Neuron (in vitro differentiated cells): ENCODE results near the gene REN.

Source experiments
- H2AFZ ChIP-seq: one replicate; pipeline ENCODE4 v1.6.1; 2013; ENCODE audit warnings: low read depth, mild to moderate bottlenecking, inconsistent platforms, low read length, moderate library complexity
- H3K27me3 ChIP-seq: one replicate; pipeline ENCODE4 v1.6.1; 2013; ENCODE audit warnings: low read length; ENCODE audit not compliant: insufficient read depth
- H3K36me3 ChIP-seq: one replicate; pipeline ENCODE4 v1.6.1; 2013; ENCODE audit warnings: low read length; ENCODE audit not compliant: insufficient read depth
- H3K4me1 ChIP-seq: one replicate; pipeline ENCODE4 v1.6.1; 2013; ENCODE audit warnings: low read length; ENCODE audit not compliant: insufficient read depth
- H3K4me3 ChIP-seq: 2 replicates; pipeline ENCODE4 v1.5.1; 2013; ENCODE audit warnings: mild to moderate bottlenecking, low read length, moderate library complexity
- H3K9me3 ChIP-seq: one replicate; pipeline ENCODE4 v1.6.1; 2013; ENCODE audit warnings: low read length

REN gene

DNA sequence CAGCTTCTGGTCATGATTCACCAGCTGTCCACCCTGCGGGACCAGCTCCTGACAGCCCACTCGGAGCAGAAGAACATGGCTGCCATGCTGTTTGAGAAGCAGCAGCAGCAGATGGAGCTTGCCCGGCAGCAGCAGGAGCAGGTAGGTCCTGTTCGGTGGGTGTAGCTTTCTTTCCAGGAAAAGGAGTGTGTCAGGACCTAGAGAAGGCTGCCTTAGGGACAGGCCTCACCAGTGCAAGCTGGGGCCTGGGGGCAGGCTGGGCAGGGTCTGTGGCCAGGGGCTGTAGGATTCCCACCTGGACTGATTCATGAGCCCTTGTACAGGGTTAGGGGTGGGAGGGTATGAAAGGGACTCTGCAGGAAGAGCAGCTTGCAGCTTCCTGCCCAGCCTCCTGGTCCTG lies 49.6 kb downstream of the REN start:
- Histone ChIP-seq H3K4me3 (no peak overlapping the region), H2AFZ (no peak overlapping the region), H3K4me1 (no peaks in the 10 kb centered on the region), H3K27me3 (no peaks in the 10 kb centered on the region), H3K9me3 (no peaks in the 10 kb centered on the region), H3K36me3 (peaks cover 28% of the 10 kb centered on the region)

DNA sequence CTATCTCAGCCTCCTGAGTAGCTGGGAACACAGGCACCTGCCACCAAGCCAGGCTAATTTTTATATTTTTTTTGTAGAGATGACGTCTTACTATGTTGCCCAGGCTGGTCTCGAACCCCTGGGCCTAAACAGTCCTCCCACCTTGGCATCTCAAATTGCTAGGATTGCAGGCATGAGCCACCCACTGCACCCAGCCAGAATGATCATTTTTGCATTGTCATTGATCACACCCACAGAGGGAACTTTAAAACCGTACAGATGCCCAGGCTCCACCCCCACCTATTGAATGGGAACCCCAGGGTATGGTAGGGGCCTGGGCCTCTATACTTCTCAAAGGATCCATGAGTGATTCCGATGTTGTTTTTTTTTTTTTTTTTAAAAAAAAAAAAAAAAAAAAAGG lies 51.0 kb downstream of the REN start:
- no peak overlapping the region for H2AFZ ChIP-seq
- peaks cover 21% of the 10 kb centered on the region for H3K36me3 ChIP-seq
- peaks cover 3% of the 10 kb centered on the region for H3K4me1 ChIP-seq
- no peaks in the 10 kb centered on the region for H3K9me3 ChIP-seq
- no peak overlapping the region for H3K4me3 ChIP-seq
- no peaks in the 10 kb centered on the region for H3K27me3 ChIP-seq

DNA sequence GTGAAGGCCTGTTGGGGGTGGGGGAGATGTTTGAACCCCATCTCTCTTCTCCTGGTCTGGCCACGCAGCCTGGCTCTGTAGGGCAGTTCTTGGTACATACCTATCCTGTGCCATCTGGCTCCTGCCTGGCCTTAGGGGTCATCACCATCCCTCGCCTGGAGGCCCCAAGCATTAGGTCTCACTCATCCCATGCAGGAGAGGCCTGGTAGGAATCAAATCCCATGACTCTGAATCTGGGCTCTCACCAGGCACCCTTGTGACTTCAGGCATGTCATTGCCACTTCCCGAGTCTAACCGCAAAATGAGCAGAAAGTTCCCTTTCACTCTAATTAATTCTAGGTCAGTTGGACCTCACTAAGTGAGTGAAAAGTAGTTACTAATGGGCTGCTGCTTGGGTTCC lies 51.5 kb downstream of the REN start:
- peaks cover 20% of the 10 kb centered on the region for H3K36me3 ChIP-seq

DNA sequence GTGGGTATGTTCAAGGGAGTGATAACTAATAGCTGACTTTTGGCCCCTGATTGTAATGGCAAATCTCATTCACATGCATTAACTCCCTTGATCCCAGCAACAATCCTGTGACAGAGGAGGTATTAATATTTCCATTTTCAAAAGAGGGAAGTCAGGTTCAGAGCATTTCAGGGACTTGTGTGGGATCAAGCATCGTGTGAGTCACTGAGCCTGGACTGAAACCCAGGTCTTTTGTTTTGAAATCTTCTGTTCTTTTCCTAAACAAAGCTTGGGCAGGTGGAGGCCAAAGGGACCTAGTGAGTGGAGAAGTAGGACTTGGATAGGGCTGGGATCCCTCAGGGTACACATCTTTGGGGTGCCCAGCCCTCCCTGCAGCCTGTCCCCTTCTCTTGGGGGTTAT lies 52.2 kb downstream of the REN start:
- no peak overlapping the region for H2AFZ ChIP-seq
- H3K9me3 ChIP-seq, result no peaks in the 10 kb centered on the region
- no peaks in the 10 kb centered on the region for H3K27me3 ChIP-seq
- peaks cover 10% of the 10 kb centered on the region for H3K4me1 ChIP-seq
- H3K36me3 ChIP-seq, result peaks cover 16% of the 10 kb centered on the region
- no peak overlapping the region for H3K4me3 ChIP-seq

More for the DNA sequence above, 51.5 kb downstream of the REN start:
- no peak overlapping the region for H3K4me3 ChIP-seq
- peaks cover 3% of the 10 kb centered on the region for H3K4me1 ChIP-seq
- H2AFZ ChIP-seq, result no peak overlapping the region
- H3K9me3 ChIP-seq, result no peaks in the 10 kb centered on the region
- H3K27me3 ChIP-seq, result no peaks in the 10 kb centered on the region

DNA sequence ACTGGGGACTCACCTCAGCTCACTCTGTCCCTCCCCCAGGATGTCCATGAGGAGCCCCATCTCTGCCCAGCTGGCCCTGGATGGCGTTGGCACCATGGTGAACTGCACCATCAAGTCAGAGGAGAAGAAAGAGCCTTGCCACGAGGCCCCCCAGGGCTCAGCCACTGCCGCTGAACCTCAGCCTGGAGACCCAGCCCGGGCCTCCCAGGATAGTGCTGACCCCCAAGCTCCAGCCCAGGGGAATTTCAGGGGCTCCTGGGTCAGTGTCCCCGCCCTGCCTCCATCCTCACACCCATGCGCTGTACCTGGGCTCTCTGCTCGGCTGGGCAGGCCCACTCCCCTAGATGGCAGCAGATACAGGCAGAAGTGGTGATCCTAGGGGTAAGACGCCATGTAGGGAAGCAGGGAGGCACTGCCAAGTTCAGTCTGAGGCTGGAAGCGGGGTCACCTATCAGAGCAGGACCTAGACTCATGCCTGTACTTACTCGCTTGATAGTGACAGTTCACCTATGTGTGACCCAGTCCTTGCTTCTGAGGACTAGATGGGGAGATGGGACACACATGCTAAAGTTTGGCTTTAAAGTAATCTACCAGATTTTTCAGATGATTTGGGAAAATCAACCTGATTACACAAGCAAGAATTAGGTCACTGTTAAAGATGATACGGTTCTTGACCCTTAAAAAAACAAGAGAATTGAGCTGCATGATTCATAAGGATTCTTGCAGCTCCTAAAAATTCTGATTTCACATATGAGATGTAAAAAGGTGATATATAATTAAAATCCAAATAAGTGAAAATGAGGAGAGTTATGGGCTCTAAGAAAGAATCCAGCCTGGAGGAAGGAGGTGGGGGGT lies 53.0 kb downstream of the REN start:
- no peaks in the 10 kb centered on the region for H3K27me3 ChIP-seq
- H3K4me1 ChIP-seq, result peaks cover 17% of the 10 kb centered on the region
- peaks cover 11% of the 10 kb centered on the region for H3K36me3 ChIP-seq
- no peaks in the 10 kb centered on the region for H3K9me3 ChIP-seq
- H3K4me3 ChIP-seq, result no peak overlapping the region
- no peak overlapping the region for H2AFZ ChIP-seq

DNA sequence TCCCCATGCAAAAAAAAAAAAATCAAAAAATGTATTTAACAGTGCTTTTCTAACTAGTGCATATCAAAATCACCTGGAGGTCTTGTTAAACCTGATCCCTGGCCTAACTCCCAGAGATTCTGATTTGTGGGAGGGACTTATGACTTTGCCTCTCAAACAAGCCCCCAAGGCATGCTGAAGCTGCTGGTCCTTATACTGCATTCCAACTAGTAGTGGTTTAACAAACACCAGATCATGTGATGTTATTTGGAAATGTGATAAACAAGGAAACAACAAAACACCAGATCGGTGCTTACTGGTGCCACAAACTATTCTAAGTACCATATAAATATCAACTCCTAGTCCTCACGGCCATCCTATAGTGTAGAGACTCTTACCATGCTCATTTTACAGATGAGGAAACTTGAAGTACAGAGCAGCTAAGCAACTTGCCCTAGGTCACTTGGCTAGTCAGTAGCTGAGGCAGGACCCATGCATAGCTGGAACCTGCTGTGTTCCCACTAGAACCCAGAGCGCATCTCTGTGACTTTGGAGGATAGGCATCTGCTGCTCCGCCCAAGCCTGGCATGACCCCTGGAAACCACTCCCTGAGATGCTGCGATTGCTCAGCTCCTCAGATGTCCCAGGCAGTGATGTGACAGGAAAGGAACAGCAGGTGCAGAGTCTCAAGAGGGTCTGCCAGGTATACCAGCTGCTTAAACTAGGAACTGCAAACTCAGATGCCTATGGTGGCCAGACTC lies 55.1 kb downstream of the REN start:
- H2AFZ ChIP-seq, result no peak overlapping the region
- no peaks in the 10 kb centered on the region for H3K27me3 ChIP-seq
- no peak overlapping the region for H3K4me3 ChIP-seq

DNA sequence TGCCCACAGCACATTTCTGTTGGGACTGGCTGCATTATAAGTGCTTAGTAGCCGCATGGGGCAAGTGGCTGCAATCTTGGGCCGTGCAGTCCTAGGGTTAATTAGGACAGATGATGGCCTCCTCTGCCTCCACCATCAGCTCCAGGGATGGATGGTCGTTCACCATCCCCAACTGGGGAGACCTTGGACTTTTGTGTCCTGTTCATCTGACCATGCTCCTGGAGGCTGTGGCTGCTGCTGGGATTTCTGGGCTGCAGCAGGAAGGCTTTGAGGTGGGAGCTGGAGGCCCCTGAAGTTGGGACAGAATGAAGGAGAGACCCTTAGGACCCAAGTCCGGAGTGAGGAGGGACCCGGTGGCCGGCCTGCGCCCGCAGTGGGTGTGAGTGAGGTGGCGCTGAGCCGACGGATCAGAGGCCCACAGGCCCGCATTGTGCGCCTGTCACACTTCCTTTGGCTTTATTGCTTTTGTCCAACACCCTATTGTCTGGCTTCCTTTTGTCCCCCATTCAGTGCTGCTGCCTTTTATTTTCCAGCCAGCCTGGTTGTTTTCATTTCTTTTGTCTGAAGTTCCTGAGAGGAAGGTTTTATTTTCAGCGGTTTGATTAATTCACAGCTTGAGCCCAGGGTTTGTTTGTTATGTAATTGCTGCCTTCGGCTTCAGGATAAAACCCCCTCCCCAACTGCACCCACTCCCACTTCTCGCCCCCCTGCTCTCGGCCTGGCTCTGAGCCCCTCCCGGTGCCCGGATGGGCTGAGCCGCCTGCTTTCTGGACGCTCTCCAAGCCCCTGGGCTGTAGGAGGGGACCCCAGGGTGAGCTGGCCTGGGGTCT lies 57.6 kb downstream of the REN start:
- Histone ChIP-seq H3K36me3 (no peaks in the 10 kb centered on the region), H3K4me3 (peak overlapping the region; percentile 1), H3K9me3 (no peaks in the 10 kb centered on the region), H3K4me1 (peaks cover 19% of the 10 kb centered on the region), H2AFZ (no peak overlapping the region), H3K27me3 (no peaks in the 10 kb centered on the region)

More for the DNA sequence above, 55.1 kb downstream of the REN start:
- no peaks in the 10 kb centered on the region for H3K36me3 ChIP-seq
- no peaks in the 10 kb centered on the region for H3K9me3 ChIP-seq
- peaks cover 19% of the 10 kb centered on the region for H3K4me1 ChIP-seq

DNA sequence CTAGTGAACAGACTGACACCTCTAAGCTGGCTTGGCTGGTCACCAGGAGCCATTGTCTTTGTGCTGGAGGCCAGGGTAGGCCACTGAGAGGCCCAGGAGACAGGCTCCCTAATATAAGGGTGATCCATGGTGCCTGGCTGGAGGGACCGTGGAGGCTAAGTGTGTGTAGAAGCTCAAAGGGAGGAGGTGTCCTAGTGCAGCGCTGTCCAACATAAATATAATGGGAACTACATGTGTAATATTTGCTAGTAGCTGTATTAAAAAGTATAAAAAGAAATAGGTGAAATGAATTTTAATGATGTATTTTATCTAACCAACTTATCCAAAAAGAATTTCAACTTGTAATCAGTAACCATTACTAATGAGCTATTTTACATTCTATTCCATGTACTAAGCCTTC lies 58.2 kb downstream of the REN start:
- no peaks in the 10 kb centered on the region for H3K9me3 ChIP-seq
- no peaks in the 10 kb centered on the region for H3K36me3 ChIP-seq
- H3K27me3 ChIP-seq, result no peaks in the 10 kb centered on the region
- no peak overlapping the region for H2AFZ ChIP-seq
- H3K4me1 ChIP-seq, result peaks cover 19% of the 10 kb centered on the region
- no peak overlapping the region for H3K4me3 ChIP-seq

DNA sequence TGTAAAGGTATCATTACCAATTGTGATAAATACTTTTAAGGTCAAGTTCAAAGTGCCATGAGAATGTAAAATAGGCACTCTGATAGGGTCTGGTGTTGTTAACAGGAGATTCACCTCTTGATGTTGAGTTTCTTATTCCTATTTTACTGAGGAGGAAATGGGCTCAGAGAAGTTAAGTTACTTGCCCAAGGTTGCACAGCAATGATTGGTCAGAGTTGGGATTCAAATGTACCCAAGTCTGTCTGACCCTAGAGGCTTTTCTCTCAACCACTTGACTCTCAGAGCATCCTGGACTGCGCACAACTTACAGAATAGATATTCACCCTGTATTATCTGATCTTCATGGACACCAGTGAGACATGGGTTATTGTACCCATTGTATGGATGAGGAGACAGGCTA lies 59.3 kb downstream of the REN start:
- Histone ChIP-seq H3K4me1 (peaks cover 19% of the 10 kb centered on the region), H3K9me3 (no peaks in the 10 kb centered on the region), H3K27me3 (no peaks in the 10 kb centered on the region), H2AFZ (no peak overlapping the region), H3K36me3 (no peaks in the 10 kb centered on the region), H3K4me3 (no peak overlapping the region)

DNA sequence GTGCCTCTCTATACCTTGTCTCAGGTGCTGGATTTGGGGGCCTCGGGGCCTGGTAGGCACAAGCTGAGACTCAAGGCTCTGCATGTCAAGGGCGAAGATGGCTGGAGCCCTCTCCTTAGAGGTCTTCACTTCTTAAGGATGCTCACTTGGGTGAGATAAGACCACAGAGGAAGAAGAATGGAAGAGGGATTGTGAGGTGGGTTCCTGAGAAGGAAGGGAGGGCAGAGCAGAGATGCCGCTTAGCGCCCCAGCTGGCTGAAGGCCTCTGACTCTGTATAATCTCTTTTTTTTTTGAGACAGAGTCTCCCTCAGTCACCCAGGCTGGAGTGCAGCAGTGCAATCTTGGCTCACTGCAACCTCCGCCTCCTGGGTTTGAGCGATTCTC lies 61.0 kb downstream of the REN start:
- Histone ChIP-seq H3K27me3 (no peaks in the 10 kb centered on the region), H3K9me3 (no peaks in the 10 kb centered on the region), H3K36me3 (no peaks in the 10 kb centered on the region), H2AFZ (no peak overlapping the region), H3K4me3 (no peak overlapping the region), H3K4me1 (peaks cover 16% of the 10 kb centered on the region)
